ENCODE measurements around the gene ANKRD36.
"Not testable (repeated sequence)": the region's sequence is repeated elsewhere in the genome, so short reads cannot be mapped to it uniquely, and the experiment has no call there.

DNA sequence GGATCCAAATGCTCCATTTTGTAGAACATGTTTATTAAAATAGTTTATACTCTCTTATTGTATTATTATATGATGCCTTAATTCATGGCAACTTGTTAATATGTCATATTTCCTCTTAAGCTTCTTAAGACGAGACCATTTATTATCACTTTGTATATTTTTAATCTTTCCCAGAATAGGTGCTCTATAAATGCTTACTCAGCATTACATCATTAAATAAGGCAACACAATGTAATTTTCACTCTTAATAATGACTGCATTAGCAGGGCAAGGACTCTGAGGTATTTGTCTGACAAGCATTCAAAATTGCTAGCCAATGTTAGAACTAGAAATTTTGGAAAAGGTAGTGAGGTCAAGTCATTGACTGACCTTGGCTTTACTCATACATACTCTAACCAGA is 180.7 kb downstream of the ANKRD36 start:
- TF ChIP-seq, protein P1, sequence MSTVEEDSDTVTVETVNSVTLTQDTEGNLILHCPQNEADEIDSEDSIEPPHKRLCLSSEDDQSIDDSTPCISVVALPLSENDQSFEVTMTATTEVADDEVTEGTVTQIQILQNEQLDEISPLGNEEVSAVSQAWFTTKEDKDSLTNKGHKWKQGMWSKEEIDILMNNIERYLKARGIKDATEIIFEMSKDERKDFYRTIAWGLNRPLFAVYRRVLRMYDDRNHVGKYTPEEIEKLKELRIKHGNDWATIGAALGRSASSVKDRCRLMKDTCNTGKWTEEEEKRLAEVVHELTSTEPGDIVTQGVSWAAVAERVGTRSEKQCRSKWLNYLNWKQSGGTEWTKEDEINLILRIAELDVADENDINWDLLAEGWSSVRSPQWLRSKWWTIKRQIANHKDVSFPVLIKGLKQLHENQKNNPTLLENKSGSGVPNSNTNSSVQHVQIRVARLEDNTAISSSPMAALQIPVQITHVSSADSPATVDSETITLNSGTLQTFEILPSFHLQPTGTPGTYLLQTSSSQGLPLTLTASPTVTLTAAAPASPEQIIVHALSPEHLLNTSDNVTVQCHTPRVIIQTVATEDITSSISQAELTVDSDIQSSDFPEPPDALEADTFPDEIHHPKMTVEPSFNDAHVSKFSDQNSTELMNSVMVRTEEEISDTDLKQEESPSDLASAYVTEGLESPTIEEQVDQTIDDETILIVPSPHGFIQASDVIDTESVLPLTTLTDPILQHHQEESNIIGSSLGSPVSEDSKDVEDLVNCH (CRISPR knock-in tag; IDR thresholded peaks at IDR 0.05), result not testable (repeated sequence)
- TF ChIP-seq, protein P2, sequence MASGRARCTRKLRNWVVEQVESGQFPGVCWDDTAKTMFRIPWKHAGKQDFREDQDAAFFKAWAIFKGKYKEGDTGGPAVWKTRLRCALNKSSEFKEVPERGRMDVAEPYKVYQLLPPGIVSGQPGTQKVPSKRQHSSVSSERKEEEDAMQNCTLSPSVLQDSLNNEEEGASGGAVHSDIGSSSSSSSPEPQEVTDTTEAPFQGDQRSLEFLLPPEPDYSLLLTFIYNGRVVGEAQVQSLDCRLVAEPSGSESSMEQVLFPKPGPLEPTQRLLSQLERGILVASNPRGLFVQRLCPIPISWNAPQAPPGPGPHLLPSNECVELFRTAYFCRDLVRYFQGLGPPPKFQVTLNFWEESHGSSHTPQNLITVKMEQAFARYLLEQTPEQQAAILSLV (CRISPR knock-in tag; IDR thresholded peaks at IDR 0.05; ENCODE audit: borderline replicate concordance), result not testable (repeated sequence)
- TF ChIP-seq FOXM1 (CRISPR knock-in tag; IDR thresholded peaks at IDR 0.05); GTF2F1 (IDR thresholded peaks at IDR 0.05; ENCODE audit: low read length): not testable (repeated sequence)
- TF ChIP-seq, protein P3, sequence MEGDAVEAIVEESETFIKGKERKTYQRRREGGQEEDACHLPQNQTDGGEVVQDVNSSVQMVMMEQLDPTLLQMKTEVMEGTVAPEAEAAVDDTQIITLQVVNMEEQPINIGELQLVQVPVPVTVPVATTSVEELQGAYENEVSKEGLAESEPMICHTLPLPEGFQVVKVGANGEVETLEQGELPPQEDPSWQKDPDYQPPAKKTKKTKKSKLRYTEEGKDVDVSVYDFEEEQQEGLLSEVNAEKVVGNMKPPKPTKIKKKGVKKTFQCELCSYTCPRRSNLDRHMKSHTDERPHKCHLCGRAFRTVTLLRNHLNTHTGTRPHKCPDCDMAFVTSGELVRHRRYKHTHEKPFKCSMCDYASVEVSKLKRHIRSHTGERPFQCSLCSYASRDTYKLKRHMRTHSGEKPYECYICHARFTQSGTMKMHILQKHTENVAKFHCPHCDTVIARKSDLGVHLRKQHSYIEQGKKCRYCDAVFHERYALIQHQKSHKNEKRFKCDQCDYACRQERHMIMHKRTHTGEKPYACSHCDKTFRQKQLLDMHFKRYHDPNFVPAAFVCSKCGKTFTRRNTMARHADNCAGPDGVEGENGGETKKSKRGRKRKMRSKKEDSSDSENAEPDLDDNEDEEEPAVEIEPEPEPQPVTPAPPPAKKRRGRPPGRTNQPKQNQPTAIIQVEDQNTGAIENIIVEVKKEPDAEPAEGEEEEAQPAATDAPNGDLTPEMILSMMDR (CRISPR knock-in tag; IDR thresholded peaks at IDR 0.05), result not testable (repeated sequence)

All from HepG2 (cell line).